ENCODE measurements around the gene GLT6D1. TPM values are rescaled to one million over a fixed set of nuclear protein-coding genes. Genes with fewer than 3 reads are reported as not detected.
"Not testable (repeated sequence)": the region's sequence is repeated elsewhere in the genome, so short reads cannot be mapped to it uniquely, and the experiment has no call there.

Gene GLT6D1
- total RNA-seq, 1 experiment from 2014 or later: not detected

- TF ChIP-seq CTCF (IDR thresholded peaks at IDR 0.05) (no peak), REST (IDR thresholded peaks at IDR 0.05; ENCODE audit: insufficient read depth in 1 of 2, low read depth in 2 of 2, low read length in 1 of 2) (no peak), TCF7L2 (IDR thresholded peaks at IDR 0.05; ENCODE audit: low read depth, low read length) (no peak), POLR2AphosphoS5 (IDR thresholded peaks at IDR 0.05; ENCODE audit: low read depth, low read length) (no peak), SIN3A (IDR thresholded peaks at IDR 0.05; ENCODE audit: borderline replicate concordance, insufficient read depth, low read depth, low read length) (no peak)
- CTCF ChIA-PET: no interaction called here
- Histone ChIP-seq H3K4me3 (ENCODE audit: low read depth in 2 of 2, low read length in 2 of 2) (no peak overlapping the region), H3K4me1 (ENCODE audit: control insufficient read depth, insufficient read depth, low read length) (no peaks in the 10 kb centered on the region), H3K27me3 (ENCODE audit: control insufficient read depth, insufficient read depth, low read length) (no peaks in the 10 kb centered on the region), H3K36me3 (ENCODE audit: control insufficient read depth, insufficient read depth, low read length) (no peaks in the 10 kb centered on the region), H3K27ac (ENCODE audit: low read length) (no peak overlapping the region), H3K9me3 (ENCODE audit: control insufficient read depth, insufficient read depth, low read depth, low read length) (no peaks in the 10 kb centered on the region)
- intact Hi-C loops (cut with micrococcal nuclease; ENCODE audit: unreplicated experiment) (no loop called here), in situ Hi-C loops (cut with HindIII; ENCODE audit: low pct_unique_long_range_greater_than_20kb, low sequenced_read_pairs) (no loop called here)
- DNase-seq (ENCODE audit: low read depth, low spot score) (no peak), ATAC-seq (no peak)
- POLR2A ChIA-PET: no interaction called here
- BruUV-seq (replicated peaks): no TSS peak
Observed at GRCh38 chr9:135674977-135675376, 35.6 kb upstream of the GLT6D1 start.

GRCh38 chr9:135673941-135674340, 34.6 kb upstream of the GLT6D1 start:
- H3K9me3 ChIP-seq (ENCODE audit: control insufficient read depth, insufficient read depth, low read depth, low read length): no peaks in the 10 kb centered on the region
- BruUV-seq (replicated peaks): no TSS peak
- no peaks in the 10 kb centered on the region for H3K4me1 ChIP-seq (ENCODE audit: control insufficient read depth, insufficient read depth, low read length)
- in situ Hi-C loops (cut with HindIII; ENCODE audit: low pct_unique_long_range_greater_than_20kb, low sequenced_read_pairs): no loop called here
- ChIA-PET CTCF (no interaction called here), POLR2A (no interaction called here)
- TF ChIP-seq SIN3A (IDR thresholded peaks at IDR 0.05; ENCODE audit: borderline replicate concordance, insufficient read depth, low read depth, low read length): no peak
- no peak for TF ChIP-seq POLR2AphosphoS5 (IDR thresholded peaks at IDR 0.05; ENCODE audit: low read depth, low read length)
- no peak for TF ChIP-seq CTCF (IDR thresholded peaks at IDR 0.05)
- no peak for TF ChIP-seq REST (IDR thresholded peaks at IDR 0.05; ENCODE audit: insufficient read depth in 1 of 2, low read depth in 2 of 2, low read length in 1 of 2)
- no peak for TF ChIP-seq TCF7L2 (IDR thresholded peaks at IDR 0.05; ENCODE audit: low read depth, low read length)
- ATAC-seq (no peak), DNase-seq (ENCODE audit: low read depth, low spot score) (no peak)
- no peaks in the 10 kb centered on the region for H3K36me3 ChIP-seq (ENCODE audit: control insufficient read depth, insufficient read depth, low read length)
- intact Hi-C loops (cut with micrococcal nuclease; ENCODE audit: unreplicated experiment): no loop called here
- H3K4me3 ChIP-seq (ENCODE audit: low read depth in 2 of 2, low read length in 2 of 2): no peak overlapping the region
- H3K27ac ChIP-seq (ENCODE audit: low read length): no peak overlapping the region
- H3K27me3 ChIP-seq (ENCODE audit: control insufficient read depth, insufficient read depth, low read length): no peaks in the 10 kb centered on the region

- H3K27ac ChIP-seq (ENCODE audit: low read length); H3K36me3 ChIP-seq (ENCODE audit: control insufficient read depth, insufficient read depth, low read length); in situ Hi-C loops (cut with HindIII; ENCODE audit: low pct_unique_long_range_greater_than_20kb, low sequenced_read_pairs); H3K9me3 ChIP-seq (ENCODE audit: control insufficient read depth, insufficient read depth, low read depth, low read length); H3K4me3 ChIP-seq (ENCODE audit: low read depth in 2 of 2, low read length in 2 of 2); DNase-seq (ENCODE audit: low read depth, low spot score); H3K4me1 ChIP-seq (ENCODE audit: control insufficient read depth, insufficient read depth, low read length); POLR2A ChIA-PET; intact Hi-C loops (cut with micrococcal nuclease; ENCODE audit: unreplicated experiment); BruUV-seq (replicated peaks); CTCF ChIA-PET; H3K27me3 ChIP-seq (ENCODE audit: control insufficient read depth, insufficient read depth, low read length); ATAC-seq: not testable (repeated sequence)
Observed at GRCh38 chr9:135672786-135673185, 33.4 kb upstream of the GLT6D1 start.
